GM12878 (cell line): ENCODE results near the gene GOLGA5. TPM values are rescaled to one million over a fixed set of nuclear protein-coding genes. Genes with fewer than 3 reads are reported as not detected.
A peak's percentile ranks its signal among the peaks of the same experiment; 100 is the strongest.

ENCODE experiments used
- CEBPB ChIP-seq, 2 experiments: fragments of 150-350 bp in 1 of 2; IDR thresholded peaks; 2 replicates each; pipeline ENCODE4 v1.6.1; 2012 to 2014; ENCODE audit warnings: low read depth in 2 of 2, low read length in 2 of 2, borderline replicate concordance in 1 of 2, inconsistent platforms in 1 of 2
- ESRRA ChIP-seq: IDR thresholded peaks from 2 replicates; pipeline ENCODE4 v1.6.1; 2012; ENCODE audit warnings: mild to moderate bottlenecking, low read length, improper control_type of control experiment
- FOS ChIP-seq: IDR thresholded peaks from 3 replicates; pipeline ENCODE4 v1.6.1; 2011; ENCODE audit warnings: borderline replicate concordance; ENCODE audit not compliant: insufficient read length; ENCODE audit errors: extremely low read depth
- FOXM1 ChIP-seq: IDR thresholded peaks from 2 replicates; pipeline ENCODE4 v1.6.1; 2012; ENCODE audit warnings: low read depth, mild to moderate bottlenecking, inconsistent platforms, low read length, moderate library complexity
- GATAD2B ChIP-seq: fragments of 450-650 bp; conservative IDR thresholded peaks from 2 replicates; pipeline ENCODE4 v1.6.1; 2017; ENCODE audit warnings: low read depth, mild to moderate bottlenecking, moderate library complexity
- IKZF1 ChIP-seq: fragments of 450-650 bp; conservative IDR thresholded peaks from 2 replicates; pipeline ENCODE4 v1.6.1; 2017; ENCODE audit warnings: antibody characterized with exemption, mild to moderate bottlenecking
- LARP7 ChIP-seq: fragments of 450-650 bp; IDR thresholded peaks from 2 replicates; pipeline ENCODE4 v1.6.1; 2017; ENCODE audit warnings: mild to moderate bottlenecking
- MXI1 ChIP-seq: fragments of 150-350 bp; IDR thresholded peaks from 2 replicates; pipeline ENCODE4 v1.6.1; 2011; ENCODE audit warnings: low read depth, mild to moderate bottlenecking, inconsistent platforms, low read length, improper control_type of control experiment
- MYB ChIP-seq: fragments of 150-350 bp; IDR thresholded peaks from 2 replicates; pipeline ENCODE4 v1.6.1; 2014; ENCODE audit warnings: mild to moderate bottlenecking, low read depth, low read length, borderline replicate concordance
- NR2C1 ChIP-seq: fragments of 450-650 bp; IDR thresholded peaks from 2 replicates; pipeline ENCODE4 v1.6.1; 2017; ENCODE audit warnings: antibody characterized with exemption, mild to moderate bottlenecking, moderate library complexity
- NRF1 ChIP-seq: conservative IDR thresholded peaks from 2 replicates; pipeline ENCODE4 v1.6.1; 2011; ENCODE audit warnings: mild to moderate bottlenecking, low read depth, low read length, improper control_type of control experiment
- POLR2A ChIP-seq: IDR thresholded peaks from 2 replicates; pipeline ENCODE4 v1.6.1; 2011; ENCODE audit warnings: low read depth, mild to moderate bottlenecking, low read length
- SIX5 ChIP-seq: IDR thresholded peaks from 2 replicates; pipeline ENCODE4 v1.6.1; 2011; ENCODE audit warnings: mild to moderate bottlenecking, low read depth, low read length, moderate library complexity; ENCODE audit not compliant: severe bottlenecking
- SPI1 ChIP-seq: IDR thresholded peaks from 2 replicates; pipeline ENCODE4 v1.6.1; 2011; ENCODE audit warnings: low read depth, mild to moderate bottlenecking, low read length, moderate library complexity, borderline replicate concordance; ENCODE audit not compliant: insufficient read depth
- STAT3 ChIP-seq: IDR thresholded peaks from 2 replicates; pipeline ENCODE4 v1.6.1; 2011; ENCODE audit warnings: low read depth, low read length, improper control_type of control experiment
- TBL1XR1 ChIP-seq: IDR thresholded peaks from 2 replicates; pipeline ENCODE4 v1.6.1; 2012; ENCODE audit warnings: low read depth, low read length, improper control_type of control experiment
- TCF3 ChIP-seq: IDR thresholded peaks from 2 replicates; pipeline ENCODE4 v1.6.1; 2012; ENCODE audit warnings: low read depth, mild to moderate bottlenecking, low read length, borderline replicate concordance; ENCODE audit not compliant: insufficient read depth
- polyA plus RNA-seq, 11 experiments: library from polyadenylated mRNA; depleted of rRNA in 4 of 11; unstranded in 6 of 11; stranded (reverse) in 5 of 11; fragments of >200 nt; fragmentation: Nextera tagmentation in 4 of 11; fragmentation: Illumina TruSeq in 1 of 11; extraction: Ambion mirVana in 4 of 11; extraction: Trizol in 1 of 11; gene quantifications; 1 replicate in 1 of 11; 2 replicates in 10 of 11; pipeline versions ENCODE4 v1.2.1 to v1.2.3, GENCODE V29; 2011 to 2016; ENCODE audit warnings: inconsistent platforms in 2 of 11, missing spikeins in 2 of 11, low read depth in 1 of 11
- total RNA-seq, 4 experiments: library from RNA; depleted of rRNA in 3 of 4; stranded (reverse); fragments of >200 nt in 3 of 4; fragmentation: Illumina TruSeq in 1 of 4; extraction: Trizol in 1 of 4; gene quantifications; 2 replicates each; pipeline versions ENCODE4 v1.2.1 to v1.2.3, GENCODE V29; 2013 to 2021
- TF ChIP-seq, protein P1 (sequence below): fragments of 450-650 bp; IDR thresholded peaks from 2 replicates; pipeline ENCODE4 v1.6.1; 2018; ENCODE audit warnings: borderline replicate concordance, mild to moderate bottlenecking; ENCODE audit not compliant: partially characterized antibody
- TF ChIP-seq, protein P2 (sequence below): IDR thresholded peaks from 2 replicates; pipeline ENCODE4 v1.6.1; 2011; ENCODE audit warnings: low read depth, low read length, improper control_type of control experiment, borderline replicate concordance
- TF ChIP-seq, protein P3 (sequence below): fragments of 450-650 bp; IDR thresholded peaks from 2 replicates; pipeline ENCODE4 v1.6.1; 2016; ENCODE audit warnings: mild to moderate bottlenecking, moderate library complexity, borderline replicate concordance
- TF ChIP-seq, protein P4 (sequence below): IDR thresholded peaks from 2 replicates; pipeline ENCODE4 v1.6.1; 2011; ENCODE audit warnings: borderline replicate concordance, low read depth, mild to moderate bottlenecking, moderate library complexity, mixed read lengths, low read length; ENCODE audit not compliant: insufficient read depth; ENCODE audit errors: extremely low read length

The GOLGA5 gene
- total and polyA plus RNA-seq, 10 of the 15 experiments (the other 5 are each of a cell fraction or from before 2014, with no cell fraction given) = 10.9 to 30.1 (median 19.7) TPM

DNA sequence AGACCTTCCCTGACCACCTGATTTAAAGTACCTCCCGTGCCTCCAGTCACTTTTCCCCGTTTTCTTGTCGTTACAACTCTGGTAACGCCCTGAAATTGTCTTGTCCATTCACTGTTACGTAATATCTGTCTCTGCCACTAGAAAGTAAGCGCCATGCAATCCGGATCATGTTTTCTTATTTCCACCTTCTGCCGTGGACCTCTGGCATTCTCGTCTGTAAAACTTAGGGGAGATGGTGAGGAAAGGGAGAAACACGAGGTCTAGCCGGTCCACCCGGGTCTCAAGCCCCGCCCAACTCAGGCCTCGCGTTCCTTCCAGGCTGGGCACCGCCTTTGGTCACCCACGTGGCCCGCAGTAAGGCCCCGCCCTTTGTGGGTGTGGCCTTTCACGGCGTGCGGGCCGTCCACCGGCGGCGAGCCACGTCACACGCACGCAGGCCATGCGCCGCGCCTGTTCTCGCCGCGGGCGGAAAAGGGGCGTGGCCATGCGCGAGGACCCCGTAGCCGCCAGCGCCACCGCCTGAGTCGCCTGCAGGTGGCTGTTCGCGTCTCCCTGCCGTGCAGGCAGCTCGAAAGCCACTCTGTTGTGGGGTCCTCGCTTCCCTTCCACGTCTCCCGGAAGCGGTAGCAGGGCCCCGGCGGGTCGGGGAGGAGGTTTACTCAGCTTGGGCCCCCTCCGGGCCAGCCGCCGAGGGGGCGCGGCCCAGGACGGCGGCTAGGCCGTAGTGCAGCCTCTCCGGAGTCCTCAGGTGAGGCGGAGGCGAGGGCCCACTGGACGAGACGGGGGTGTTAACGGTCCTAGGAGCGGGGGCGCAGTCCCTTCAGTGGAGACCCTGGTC lies at the start of gene GOLGA5 (continued):
- TF ChIP-seq STAT3 (no peak), NRF1 (peak; percentile 62), CEBPB (IDR thresholded peaks at IDR 0.05; ENCODE audit: borderline replicate concordance in 1 of 2, low read depth in 2 of 2, low read length in 2 of 2) (no peak), SPI1 (0 out of 2 replicates have a peak, but pooled peaks have one; percentile 6), NR2C1 (peak; percentile 48; the same call in 1 of the 2 replicates), LARP7 (peak; percentile 63), MXI1 (peak; percentile 96), IKZF1 (peak; percentile 53), ESRRA (no peak; the same call in 1 of the 2 replicates), SIX5 (peak; percentile 25), GATAD2B (0 out of 2 replicates have a peak, but pooled peaks have one; percentile 69), TCF3 (peak; percentile 80; the same call in 1 of the 2 replicates), TBL1XR1 (peak; percentile 53; the same call in 1 of the 2 replicates), POLR2A (peak; percentile 90), MYB (peak; percentile 97), FOXM1 (no peak), FOS (no peak)
- TF ChIP-seq, protein P1, sequence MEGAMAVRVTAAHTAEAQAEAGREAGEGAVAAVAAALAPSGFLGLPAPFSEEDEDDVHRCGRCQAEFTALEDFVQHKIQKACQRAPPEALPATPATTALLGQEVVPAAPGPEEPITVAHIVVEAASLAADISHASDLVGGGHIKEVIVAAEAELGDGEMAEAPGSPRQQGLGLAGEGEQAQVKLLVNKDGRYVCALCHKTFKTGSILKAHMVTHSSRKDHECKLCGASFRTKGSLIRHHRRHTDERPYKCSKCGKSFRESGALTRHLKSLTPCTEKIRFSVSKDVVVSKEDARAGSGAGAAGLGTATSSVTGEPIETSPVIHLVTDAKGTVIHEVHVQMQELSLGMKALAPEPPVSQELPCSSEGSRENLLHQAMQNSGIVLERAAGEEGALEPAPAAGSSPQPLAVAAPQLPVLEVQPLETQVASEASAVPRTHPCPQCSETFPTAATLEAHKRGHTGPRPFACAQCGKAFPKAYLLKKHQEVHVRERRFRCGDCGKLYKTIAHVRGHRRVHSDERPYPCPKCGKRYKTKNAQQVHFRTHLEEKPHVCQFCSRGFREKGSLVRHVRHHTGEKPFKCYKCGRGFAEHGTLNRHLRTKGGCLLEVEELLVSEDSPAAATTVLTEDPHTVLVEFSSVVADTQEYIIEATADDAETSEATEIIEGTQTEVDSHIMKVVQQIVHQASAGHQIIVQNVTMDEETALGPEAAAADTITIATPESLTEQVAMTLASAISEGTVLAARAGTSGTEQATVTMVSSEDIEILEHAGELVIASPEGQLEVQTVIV = peak; percentile 60
- TF ChIP-seq, protein P2, sequence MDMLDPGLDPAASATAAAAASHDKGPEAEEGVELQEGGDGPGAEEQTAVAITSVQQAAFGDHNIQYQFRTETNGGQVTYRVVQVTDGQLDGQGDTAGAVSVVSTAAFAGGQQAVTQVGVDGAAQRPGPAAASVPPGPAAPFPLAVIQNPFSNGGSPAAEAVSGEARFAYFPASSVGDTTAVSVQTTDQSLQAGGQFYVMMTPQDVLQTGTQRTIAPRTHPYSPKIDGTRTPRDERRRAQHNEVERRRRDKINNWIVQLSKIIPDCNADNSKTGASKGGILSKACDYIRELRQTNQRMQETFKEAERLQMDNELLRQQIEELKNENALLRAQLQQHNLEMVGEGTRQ = peak; percentile 83
- TF ChIP-seq, protein P3, sequence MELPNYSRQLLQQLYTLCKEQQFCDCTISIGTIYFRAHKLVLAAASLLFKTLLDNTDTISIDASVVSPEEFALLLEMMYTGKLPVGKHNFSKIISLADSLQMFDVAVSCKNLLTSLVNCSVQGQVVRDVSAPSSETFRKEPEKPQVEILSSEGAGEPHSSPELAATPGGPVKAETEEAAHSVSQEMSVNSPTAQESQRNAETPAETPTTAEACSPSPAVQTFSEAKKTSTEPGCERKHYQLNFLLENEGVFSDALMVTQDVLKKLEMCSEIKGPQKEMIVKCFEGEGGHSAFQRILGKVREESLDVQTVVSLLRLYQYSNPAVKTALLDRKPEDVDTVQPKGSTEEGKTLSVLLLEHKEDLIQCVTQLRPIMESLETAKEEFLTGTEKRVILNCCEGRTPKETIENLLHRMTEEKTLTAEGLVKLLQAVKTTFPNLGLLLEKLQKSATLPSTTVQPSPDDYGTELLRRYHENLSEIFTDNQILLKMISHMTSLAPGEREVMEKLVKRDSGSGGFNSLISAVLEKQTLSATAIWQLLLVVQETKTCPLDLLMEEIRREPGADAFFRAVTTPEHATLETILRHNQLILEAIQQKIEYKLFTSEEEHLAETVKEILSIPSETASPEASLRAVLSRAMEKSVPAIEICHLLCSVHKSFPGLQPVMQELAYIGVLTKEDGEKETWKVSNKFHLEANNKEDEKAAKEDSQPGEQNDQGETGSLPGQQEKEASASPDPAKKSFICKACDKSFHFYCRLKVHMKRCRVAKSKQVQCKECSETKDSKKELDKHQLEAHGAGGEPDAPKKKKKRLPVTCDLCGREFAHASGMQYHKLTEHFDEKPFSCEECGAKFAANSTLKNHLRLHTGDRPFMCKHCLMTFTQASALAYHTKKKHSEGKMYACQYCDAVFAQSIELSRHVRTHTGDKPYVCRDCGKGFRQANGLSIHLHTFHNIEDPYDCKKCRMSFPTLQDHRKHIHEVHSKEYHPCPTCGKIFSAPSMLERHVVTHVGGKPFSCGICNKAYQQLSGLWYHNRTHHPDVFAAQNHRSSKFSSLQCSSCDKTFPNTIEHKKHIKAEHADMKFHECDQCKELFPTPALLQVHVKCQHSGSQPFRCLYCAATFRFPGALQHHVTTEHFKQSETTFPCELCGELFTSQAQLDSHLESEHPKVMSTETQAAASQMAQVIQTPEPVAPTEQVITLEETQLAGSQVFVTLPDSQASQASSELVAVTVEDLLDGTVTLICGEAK = 0 out of 2 replicates have a peak, but pooled peaks have one; percentile 25
- TF ChIP-seq, protein P4, sequence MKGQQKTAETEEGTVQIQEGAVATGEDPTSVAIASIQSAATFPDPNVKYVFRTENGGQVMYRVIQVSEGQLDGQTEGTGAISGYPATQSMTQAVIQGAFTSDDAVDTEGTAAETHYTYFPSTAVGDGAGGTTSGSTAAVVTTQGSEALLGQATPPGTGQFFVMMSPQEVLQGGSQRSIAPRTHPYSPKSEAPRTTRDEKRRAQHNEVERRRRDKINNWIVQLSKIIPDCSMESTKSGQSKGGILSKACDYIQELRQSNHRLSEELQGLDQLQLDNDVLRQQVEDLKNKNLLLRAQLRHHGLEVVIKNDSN = peak; percentile 92
